H1 (cell line): ENCODE measurements around the gene GID8. TPM values are rescaled to one million over a fixed set of nuclear protein-coding genes. Genes with fewer than 3 reads are reported as not detected.

Source experiments
- polyA plus RNA-seq, 7 experiments: library from polyadenylated mRNA; depleted of rRNA in 3 of 7; stranded (reverse) in 5 of 7; unstranded in 2 of 7; fragments of >200 nt in 5 of 7; fragments of 200-250 nt in 2 of 7; gene quantifications; 1 replicate in 5 of 7; 2 replicates in 1 of 7; 4 replicates in 1 of 7; pipeline versions ENCODE4 v1.2.1 to v1.2.3, GENCODE V29; 2011 to 2013; ENCODE audit warnings: missing spikeins in 2 of 7, mixed read lengths in 2 of 7
- total RNA-seq: library from RNA; stranded (reverse); fragmentation: NEBNext Ultra II Directional; extraction: Animal tissue kit (Norgen Biotek cat#: 25700); gene quantifications from 2 replicates; pipeline ENCODE4 v1.2.1, GENCODE V29; 2021
- TF ChIP-seq, protein P1 (sequence below): IDR thresholded peaks from 2 replicates; pipeline ENCODE4 v1.6.1; 2012; ENCODE audit warnings: inconsistent platforms

The GID8 gene
- total and polyA plus RNA-seq, 2 of the 8 experiments (the other 6 are each of a cell fraction or from before 2014, with no cell fraction given): 39.7 to 72.9 TPM

DNA sequence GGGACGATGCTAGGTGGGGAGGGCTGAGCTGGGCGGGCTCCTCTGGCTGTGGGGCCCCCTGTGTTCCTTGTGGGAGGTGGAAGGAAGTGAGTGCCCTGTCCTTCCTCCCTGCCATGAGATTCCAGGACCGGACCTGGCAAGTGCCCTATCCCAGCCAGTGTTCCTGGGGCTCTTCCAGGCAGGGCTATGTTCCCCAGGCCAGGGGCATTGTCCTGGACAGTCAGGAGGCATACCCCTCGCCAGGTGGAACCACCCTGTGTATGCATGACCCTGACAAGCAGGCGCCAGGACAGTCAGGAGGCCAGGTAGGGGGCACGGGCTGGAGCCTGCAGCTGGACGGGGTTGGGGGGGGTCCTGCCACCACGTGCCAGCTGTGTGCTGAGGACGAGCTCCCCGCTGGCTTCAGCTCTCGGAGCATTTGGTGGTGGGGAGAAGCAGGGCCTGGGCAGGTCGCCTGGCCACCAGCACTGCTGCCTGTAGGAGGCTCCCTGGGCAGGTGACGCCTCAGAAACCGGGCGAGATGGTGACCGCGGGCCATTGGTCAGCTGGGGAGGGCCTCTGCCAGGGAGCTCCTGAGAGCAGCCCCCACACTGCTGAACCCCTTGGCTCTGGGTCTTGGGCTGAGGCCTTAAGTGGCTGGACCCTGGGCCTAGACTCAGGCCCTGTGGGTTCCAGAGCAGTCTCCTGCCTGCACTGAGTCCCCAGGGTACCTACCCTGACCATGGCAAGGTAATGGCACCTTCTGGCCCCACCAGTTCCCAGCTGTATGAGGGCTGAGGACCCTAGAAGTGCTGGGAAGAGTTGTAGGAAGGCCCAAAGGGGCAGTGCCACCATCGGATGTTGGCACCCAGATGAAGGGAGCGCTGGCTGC is 15.3 kb downstream of the GID8 start (continued):
- TF ChIP-seq, protein P1, sequence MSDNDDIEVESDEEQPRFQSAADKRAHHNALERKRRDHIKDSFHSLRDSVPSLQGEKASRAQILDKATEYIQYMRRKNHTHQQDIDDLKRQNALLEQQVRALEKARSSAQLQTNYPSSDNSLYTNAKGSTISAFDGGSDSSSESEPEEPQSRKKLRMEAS: peak; percentile 80
